Mucosa of descending colon (tissue), 3 donors: Measurements from ENCODE around the gene CBFA2T3. TPM values are rescaled to one million over a fixed set of nuclear protein-coding genes. Genes with fewer than 3 reads are reported as not detected.

Experiments
- ATAC-seq: fragments of 200-7000 bp; cut with Tn5 transposase; one replicate; pipeline ENCODE4 v1.9.1; 2020; ENCODE audit warnings: mild to moderate bottlenecking, moderate library complexity
- DNase-seq, 3 donors: peaks; one replicate each; pipeline ENCODE4 v3.0.0-alpha.2; 2020
- H3K36me3 ChIP-seq: fragments of 200-600 bp; one replicate; pipeline ENCODE4 v1.8.0; 2021; ENCODE audit warnings: low read depth, mild to moderate bottlenecking
- H3K4me1 ChIP-seq: fragments of 200-600 bp; one replicate; pipeline ENCODE4 v1.8.0; 2021; ENCODE audit warnings: low read depth, mild to moderate bottlenecking
- H3K4me3 ChIP-seq: fragments of 200-600 bp; one replicate; pipeline ENCODE4 v1.8.0; 2021; ENCODE audit warnings: mild to moderate bottlenecking
- H3K9me3 ChIP-seq: fragments of 200-600 bp; one replicate; pipeline ENCODE4 v1.8.0; 2021; ENCODE audit warnings: mild to moderate bottlenecking
- intact Hi-C, 2 donors: fragments of 100-400 bp; cut with DNase I in 1 of 2; cut with micrococcal nuclease in 1 of 2; formaldehyde crosslinking; loops; one replicate each; pipeline versions ENCODE4 v1.11.0 to v1.11.1; 2022; cut with DNase I, micrococcal nuclease
- total RNA-seq, 3 donors: library from RNA; stranded (reverse); fragmentation: NEBNext Ultra II Directional in 2 of 3; extraction: Animal tissue kit (Norgen Biotek cat#: 25700) in 2 of 3; gene quantifications; one replicate each; pipeline versions ENCODE4 v1.2.1 to v1.2.4, GENCODE V29; 2021 to 2023
- TF ChIP-seq, protein P1 (sequence below): fragments of 200-600 bp; IDR thresholded peaks from one replicate; pipeline ENCODE4 v1.8.0; 2022; ENCODE audit warnings: antibody characterized with exemption, mild to moderate bottlenecking
- donor health status: DM: no; HTN: no; CAD: no; lungs with moderate emphysema.
- donor health status: DM: no; HTN: no; CAD: no.
- donor health status: DM: no; HTN: yes; CAD: no.

The CBFA2T3 gene
- total RNA-seq, 3 donors from 2014 or later: 6.9 to 12.8 (median 8.4) TPM

DNA sequence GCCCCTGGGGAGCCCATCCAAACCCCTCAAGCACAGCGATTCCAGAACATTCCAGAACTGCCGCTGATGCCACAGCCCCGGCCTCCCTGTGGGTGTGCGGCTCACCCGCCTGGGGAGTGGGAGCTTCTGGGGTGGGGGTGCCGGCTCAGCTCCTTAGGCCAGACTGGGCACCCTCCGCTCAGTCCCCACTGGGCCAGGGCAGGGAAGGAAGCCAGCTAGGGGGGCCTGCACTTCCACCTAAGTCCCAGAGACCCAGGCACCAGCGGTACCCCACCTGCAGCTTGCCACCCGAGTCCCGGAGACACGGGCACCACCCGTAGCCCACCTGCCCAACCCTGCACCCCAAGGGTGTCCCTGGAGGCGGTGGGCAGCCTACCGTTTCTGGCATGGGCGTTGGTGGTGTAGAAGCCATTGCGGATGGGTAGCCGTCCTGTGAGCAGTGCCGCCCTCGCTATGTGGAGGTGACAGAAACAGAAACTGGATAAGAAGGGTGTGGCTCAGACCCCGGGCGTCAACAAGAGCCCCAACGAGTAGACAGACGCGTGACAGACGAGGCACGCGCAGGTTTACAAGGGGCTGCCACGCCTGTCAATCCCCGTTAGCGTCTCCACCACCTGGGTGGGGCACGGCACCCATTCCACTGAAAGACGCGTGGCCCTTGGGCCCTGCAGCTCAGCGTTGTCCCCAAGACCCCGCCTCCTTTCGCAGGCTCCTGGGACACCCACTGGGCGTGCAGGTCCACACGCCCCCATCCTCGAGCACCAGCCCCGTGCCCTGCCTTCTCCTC is 135.3 kb downstream of the CBFA2T3 start:
- TF ChIP-seq, protein P1, sequence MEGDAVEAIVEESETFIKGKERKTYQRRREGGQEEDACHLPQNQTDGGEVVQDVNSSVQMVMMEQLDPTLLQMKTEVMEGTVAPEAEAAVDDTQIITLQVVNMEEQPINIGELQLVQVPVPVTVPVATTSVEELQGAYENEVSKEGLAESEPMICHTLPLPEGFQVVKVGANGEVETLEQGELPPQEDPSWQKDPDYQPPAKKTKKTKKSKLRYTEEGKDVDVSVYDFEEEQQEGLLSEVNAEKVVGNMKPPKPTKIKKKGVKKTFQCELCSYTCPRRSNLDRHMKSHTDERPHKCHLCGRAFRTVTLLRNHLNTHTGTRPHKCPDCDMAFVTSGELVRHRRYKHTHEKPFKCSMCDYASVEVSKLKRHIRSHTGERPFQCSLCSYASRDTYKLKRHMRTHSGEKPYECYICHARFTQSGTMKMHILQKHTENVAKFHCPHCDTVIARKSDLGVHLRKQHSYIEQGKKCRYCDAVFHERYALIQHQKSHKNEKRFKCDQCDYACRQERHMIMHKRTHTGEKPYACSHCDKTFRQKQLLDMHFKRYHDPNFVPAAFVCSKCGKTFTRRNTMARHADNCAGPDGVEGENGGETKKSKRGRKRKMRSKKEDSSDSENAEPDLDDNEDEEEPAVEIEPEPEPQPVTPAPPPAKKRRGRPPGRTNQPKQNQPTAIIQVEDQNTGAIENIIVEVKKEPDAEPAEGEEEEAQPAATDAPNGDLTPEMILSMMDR: no peak
- Histone ChIP-seq H3K4me3 (no peak overlapping the region), H3K36me3 (no peaks in the 10 kb centered on the region), H3K9me3 (no peaks in the 10 kb centered on the region), H3K4me1 (no peaks in the 10 kb centered on the region)
- intact Hi-C loops: no loop called here
- DNase-seq (no peak), ATAC-seq (no peak)

DNA sequence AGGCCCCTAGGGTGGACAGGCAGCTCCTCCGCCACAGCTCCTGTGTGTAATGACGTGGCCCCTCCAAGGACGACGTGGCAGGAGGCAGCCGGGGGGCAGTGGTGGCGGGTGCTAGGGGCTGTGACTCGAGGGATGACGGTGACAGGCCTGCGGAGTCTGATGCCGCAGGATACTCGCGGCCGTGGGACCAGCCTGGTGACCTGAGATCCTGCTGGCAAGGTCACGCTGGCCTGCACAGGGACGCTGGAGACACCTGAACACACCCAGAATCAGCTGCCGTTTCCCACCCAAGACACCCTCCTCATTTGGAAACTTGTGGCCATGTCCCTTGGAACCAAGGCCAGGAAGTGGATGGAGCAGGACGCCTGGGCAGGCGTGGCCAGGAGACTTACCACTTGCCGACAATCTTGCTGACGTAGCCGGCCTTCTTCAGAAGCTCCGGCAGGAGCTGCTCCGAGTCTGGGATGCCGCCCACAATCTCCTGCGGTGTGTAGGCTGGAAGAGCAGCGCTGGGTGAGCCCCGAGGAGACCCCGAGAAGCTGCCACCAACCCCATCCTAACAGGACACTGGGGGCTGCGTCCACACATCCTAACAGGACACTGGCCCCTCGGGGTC is 136.3 kb downstream of the CBFA2T3 start:
- no peak for ATAC-seq
- no peaks in the 10 kb centered on the region for H3K36me3 ChIP-seq
- TF ChIP-seq, protein P1: no peak
- H3K9me3 ChIP-seq: no peaks in the 10 kb centered on the region
- no peak overlapping the region for H3K4me3 ChIP-seq
- no peaks in the 10 kb centered on the region for H3K4me1 ChIP-seq
- no peak for DNase-seq
- intact Hi-C loops: no loop called here

DNA sequence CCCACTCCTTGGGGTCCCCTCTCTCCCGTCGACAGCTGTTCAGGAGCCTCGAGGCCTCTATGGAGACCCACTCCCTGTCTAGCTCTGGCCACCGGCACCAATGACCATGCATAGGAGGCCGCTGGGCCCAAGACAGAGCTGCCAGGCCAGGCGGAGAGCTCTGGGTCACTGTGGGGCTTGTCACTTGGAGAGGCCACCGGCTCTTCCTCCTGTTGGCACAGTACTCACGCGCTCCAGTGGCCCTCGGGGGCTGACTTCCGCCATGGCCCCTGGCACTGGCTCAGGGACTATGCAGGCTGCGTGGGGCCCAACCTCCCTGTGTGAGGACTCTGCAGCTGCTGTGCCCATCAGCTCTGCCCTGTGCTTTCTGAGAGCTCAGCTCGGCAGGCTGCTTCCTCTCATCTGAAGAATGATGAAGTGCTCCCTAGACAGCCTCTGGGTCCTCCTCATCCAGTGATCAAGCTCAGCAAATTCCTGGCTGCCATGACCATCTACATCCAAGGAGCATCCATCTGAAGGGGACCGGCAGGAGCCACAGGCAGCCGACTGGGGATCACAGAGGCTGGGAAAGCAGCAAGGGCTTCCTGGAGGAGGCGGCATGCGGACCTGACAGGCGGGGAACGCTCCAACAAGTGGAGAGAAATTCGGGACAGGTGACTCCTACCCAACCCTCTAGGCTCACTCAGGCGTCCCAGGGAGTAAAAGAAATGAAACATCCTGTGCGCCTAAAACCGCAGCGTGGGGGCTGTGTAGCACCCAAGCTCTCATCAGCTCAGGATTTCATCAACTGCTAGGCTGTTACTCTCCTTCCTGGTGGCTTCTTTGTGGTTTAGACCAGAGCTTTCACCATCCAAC is 137.0 kb downstream of the CBFA2T3 start:
- intact Hi-C loops: no loop called here
- Histone ChIP-seq H3K4me1 (no peaks in the 10 kb centered on the region), H3K36me3 (no peaks in the 10 kb centered on the region), H3K9me3 (no peaks in the 10 kb centered on the region), H3K4me3 (no peak overlapping the region)
- DNase-seq (no peak), ATAC-seq (no peak)
- TF ChIP-seq, protein P1: no peak

DNA sequence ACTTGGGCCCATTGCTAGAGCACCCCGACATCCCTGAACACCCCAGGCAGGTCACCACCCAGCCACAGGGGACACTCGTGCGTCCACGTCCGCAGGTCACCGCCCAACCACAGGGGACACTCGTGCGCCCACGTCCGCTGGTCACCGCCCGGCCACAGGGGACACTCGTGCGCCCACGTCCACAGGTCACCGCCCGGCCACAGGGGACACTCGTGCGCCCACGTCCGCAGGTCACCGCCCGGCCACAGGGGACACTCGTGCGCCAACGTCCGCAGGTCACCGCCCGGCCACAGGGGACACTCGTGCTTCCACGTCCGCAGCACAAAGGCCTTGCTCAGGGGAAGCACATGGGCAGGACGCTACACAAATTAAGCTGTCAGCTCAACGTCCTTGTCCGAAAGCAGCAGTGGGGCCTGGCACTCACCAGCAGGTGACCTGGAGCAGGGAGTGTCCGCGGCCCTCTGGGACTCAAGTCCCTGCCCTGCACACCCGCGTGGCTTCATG is 137.9 kb downstream of the CBFA2T3 start:
- Histone ChIP-seq H3K4me1 (no peaks in the 10 kb centered on the region), H3K4me3 (no peak overlapping the region), H3K9me3 (no peaks in the 10 kb centered on the region), H3K36me3 (no peaks in the 10 kb centered on the region)
- ATAC-seq (no peak), DNase-seq (no peak)
- TF ChIP-seq, protein P1: no peak
- intact Hi-C loops: no loop called here

DNA sequence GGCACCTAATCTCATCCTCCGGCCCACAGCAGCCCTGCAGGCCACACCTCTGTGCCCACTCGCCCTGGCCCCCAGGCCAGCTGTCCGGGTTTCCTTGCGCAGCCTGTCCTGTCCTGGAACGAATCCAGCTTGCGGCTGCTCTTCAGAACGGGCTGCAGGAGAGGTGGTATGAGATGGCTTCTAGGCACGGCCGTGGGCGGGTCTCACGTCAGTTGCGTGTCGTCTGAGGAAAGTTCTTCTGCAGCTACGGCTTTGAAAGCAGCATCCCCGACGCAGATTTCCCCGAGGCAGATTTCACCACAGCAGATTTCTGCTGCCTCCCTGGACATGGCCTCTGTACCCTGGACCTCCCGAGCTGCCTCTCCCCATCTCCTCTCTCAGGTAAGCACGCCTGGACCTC is 138.4 kb downstream of the CBFA2T3 start:
- no peak for DNase-seq
- intact Hi-C loops: no loop called here
- Histone ChIP-seq H3K4me3 (no peak overlapping the region), H3K4me1 (no peaks in the 10 kb centered on the region), H3K9me3 (no peaks in the 10 kb centered on the region), H3K36me3 (no peaks in the 10 kb centered on the region)
- no peak for ATAC-seq
- TF ChIP-seq, protein P1: no peak
